ENCODE results near the gene NCSTN.

GRCh38 chr1:160340866-160341265, 2.3 kb upstream of the NCSTN start:
- no peak for TF ChIP-seq EZH2 (IDR thresholded peaks at IDR 0.05)
- no peak for TF ChIP-seq EZH2phosphoT487 (IDR thresholded peaks at IDR 0.05)

All from neural progenitor cell (in vitro differentiated cells).